NCI-H2081 treated with DMSO at 0.1 percent for 48 hours (cell line): Measurements from ENCODE around the gene HHAT.

ENCODE experiments used
- DNase-seq: peaks from one replicate; lab custom pipeline; 2025; lab: John Stamatoyannopoulos, UW

HHAT gene

GRCh38 chr1:210441028-210441427, 112.3 kb downstream of the HHAT start:
- no peak for DNase-seq

GRCh38 chr1:210445485-210445884, 116.8 kb downstream of the HHAT start:
- DNase-seq, result no peak

- DNase-seq, result no peak
Observed at GRCh38 chr1:210445931-210446330, 117.2 kb downstream of the HHAT start.

GRCh38 chr1:210446479-210446878, 117.8 kb downstream of the HHAT start:
- DNase-seq, result no peak

- DNase-seq, result no peak
Observed at GRCh38 chr1:210447456-210448057, 118.9 kb downstream of the HHAT start.

- DNase-seq, result peak; percentile 9
Observed at GRCh38 chr1:210448297-210448892, 119.7 kb downstream of the HHAT start.

GRCh38 chr1:210455840-210456603, 127.3 kb downstream of the HHAT start:
- no peak for DNase-seq

- no peak for DNase-seq
Observed at GRCh38 chr1:210456731-210457255, 128.1 kb downstream of the HHAT start.

- DNase-seq, result no peak
Observed at GRCh38 chr1:210457568-210457967, 128.9 kb downstream of the HHAT start.

- DNase-seq, result no peak
Observed at GRCh38 chr1:210464519-210465039, 135.9 kb downstream of the HHAT start.

GRCh38 chr1:210465150-210465549, 136.4 kb downstream of the HHAT start:
- no peak for DNase-seq

GRCh38 chr1:210467440-210468043, 138.8 kb downstream of the HHAT start:
- DNase-seq, result no peak

- no peak for DNase-seq
Observed at GRCh38 chr1:210469441-210469840, 140.7 kb downstream of the HHAT start.

GRCh38 chr1:210475321-210475720, 146.6 kb downstream of the HHAT start:
- DNase-seq, result no peak

GRCh38 chr1:210475806-210476205, 147.1 kb downstream of the HHAT start:
- DNase-seq, result no peak

- DNase-seq, result no peak
Observed at GRCh38 chr1:210476730-210477129, 148.0 kb downstream of the HHAT start.

GRCh38 chr1:210477328-210477924, 148.7 kb downstream of the HHAT start:
- no peak for DNase-seq

GRCh38 chr1:210478820-210479219, 150.1 kb downstream of the HHAT start:
- no peak for DNase-seq

GRCh38 chr1:210482491-210482890, 153.8 kb downstream of the HHAT start:
- no peak for DNase-seq

GRCh38 chr1:210482945-210483617, 154.4 kb downstream of the HHAT start:
- no peak for DNase-seq

GRCh38 chr1:210483821-210484220, 155.1 kb downstream of the HHAT start:
- DNase-seq, result no peak
